GM19043 (cell line): Measurements from ENCODE around the gene B4GALNT4.
"Not testable (repeated sequence)": the region's sequence is repeated elsewhere in the genome, so short reads cannot be mapped to it uniquely, and the experiment has no call there.

ENCODE experiments used
- ATAC-seq: cut with Tn5 transposase; IDR thresholded peaks from one replicate; pipeline ENCODE4 v1.9.1; 2021; ENCODE audit warnings: low read depth; ENCODE audit not compliant: unreplicated experiment

B4GALNT4 gene

DNA sequence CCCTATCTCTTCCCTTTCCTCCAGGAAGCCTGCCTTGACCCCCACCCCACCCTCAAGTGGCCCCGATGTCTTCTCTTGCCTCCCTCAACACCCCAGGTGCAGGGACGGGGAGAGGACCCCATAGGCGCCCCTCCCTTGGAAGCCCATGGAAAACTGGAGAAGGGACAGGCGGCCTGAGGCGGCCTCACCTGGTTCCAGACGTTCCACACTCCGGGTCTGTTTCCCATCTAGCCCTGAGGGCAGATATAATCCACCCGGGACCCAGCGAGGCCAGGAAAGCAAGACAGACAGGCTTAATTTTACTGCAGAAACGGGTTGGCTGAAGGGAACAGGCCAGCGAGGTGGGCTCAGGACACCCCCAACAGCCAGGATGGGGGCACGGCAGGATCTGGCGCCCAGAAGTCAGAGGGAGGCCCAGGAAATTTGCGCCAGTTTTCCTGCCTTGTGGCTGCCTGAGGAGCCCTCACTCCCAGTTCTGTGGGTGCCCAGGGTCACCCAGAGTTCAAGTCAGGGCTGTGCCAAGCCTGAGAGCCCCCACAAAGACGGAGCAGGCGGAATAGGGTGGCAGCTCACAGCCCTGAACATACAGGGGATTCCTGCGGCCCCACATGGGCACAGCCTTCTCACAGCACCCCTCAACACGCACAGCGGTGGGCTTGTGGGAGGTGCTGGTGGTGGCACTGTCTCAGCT is 48.5 kb downstream of the B4GALNT4 start:
- ATAC-seq = no peak

DNA sequence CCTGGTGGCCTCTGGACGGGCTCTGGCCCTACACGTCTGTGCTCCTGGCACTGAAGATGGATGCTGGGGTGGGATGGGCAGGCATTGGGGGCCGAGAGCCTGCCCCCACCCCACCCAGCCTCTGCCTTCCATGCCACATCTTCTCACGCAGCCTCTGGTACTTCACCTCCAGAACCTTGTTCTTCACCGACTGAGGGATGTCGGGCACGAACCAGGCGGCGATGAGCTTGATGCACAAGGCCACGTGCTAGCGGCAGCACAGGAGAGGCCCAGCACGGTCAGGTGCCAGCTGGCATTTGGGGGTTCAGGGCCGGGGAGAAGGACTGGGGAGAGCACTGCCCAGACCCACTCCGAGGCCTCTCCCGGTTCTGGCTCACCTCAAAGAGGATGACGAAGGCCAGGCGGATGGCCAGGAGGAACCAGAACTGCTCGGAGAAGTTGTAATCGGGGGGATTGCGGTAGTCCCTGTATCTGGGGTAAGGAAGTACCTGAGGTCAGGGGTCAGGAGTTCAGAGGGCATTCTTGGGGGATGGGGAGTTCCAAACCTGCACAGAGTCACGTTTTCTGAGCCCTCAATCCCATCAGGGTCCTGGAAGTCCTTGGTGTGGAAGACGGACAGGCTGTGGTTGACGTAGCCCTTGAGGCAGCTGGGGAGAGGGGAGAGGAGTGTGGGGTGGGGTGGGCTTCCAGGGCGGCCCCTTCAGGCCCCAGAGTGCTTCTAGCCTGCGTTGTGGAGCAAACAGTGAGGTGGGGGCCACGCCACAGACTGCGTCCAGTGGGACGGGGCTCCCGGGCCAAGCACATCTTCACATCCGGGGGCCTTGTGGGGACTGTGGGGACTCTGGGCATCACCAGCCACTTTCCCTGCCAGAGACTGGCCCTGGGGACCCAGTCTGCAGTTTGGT is 49.3 kb downstream of the B4GALNT4 start:
- ATAC-seq = no peak

GRCh38 chr11:419248-420005 is 50.1 kb downstream of the B4GALNT4 start:
- no peak for ATAC-seq

DNA sequence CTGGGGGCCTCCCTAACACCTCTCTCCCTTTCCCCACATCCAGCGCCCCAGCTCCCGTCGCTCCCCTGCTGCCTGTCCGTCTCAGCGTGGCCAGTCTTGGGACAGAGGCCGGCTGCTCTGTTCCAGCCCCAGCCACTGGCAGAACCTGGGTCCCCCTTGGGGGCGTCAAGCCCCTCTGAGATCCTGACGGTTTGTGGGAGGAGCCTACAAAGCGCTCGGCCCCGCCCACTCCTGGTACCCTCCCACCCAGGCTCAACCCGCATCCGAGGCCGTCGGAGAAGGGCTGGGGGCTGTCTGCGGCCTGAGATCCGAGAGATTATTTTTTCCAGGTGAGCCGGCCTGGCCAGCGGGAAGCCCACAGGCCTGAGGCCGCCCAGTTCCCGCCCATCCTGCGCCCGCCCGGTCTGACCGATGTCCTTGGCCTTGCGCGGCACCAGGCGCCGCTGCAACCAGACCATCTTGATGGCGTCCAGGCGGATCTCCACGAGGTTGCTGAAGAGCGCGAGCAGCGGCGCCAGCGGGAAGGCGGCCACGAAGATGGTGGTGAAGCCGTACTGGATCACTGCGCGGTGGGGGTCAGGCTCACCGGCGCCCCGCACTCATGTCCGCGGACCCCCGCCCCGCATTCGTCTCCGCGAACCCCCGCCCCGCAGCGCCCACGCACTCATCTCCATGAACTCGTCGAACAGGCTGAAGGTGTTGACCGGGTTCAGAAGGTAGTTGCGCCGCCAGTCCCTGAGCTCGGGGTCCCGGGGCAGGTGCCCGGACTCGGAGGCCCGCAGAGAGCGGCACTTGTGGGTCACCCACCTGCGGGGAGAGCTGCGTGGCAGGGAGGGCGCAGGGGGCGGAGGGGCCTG is 51.0 kb downstream of the B4GALNT4 start:
- ATAC-seq = no peak

GRCh38 chr11:420911-421321 is 51.6 kb downstream of the B4GALNT4 start:
- ATAC-seq = no peak

- no peak for ATAC-seq
These were observed 53.0 kb downstream of the B4GALNT4 start for GRCh38 chr11:422249-422656.

- ATAC-seq = no peak
These were observed 54.9 kb downstream of the B4GALNT4 start for GRCh38 chr11:424232-424631.

DNA sequence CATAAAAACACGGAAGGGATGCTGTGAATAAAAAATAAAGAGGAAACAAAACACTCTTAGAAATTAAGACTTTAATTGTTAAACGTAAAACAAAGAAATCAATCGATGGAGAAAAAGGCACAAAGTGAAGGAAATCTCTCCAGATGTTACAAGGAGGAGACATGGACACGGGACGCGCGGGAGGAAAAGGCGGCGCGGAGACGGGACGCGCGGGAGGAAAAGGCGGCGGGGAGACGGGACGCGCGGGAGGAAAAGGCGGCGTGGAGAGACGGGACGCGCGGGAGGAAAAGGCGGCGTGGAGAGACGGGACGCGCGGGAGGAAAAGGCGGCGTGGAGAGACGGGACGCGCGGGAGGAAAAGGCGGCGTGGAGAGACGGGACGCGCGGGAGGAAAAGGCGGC is 55.5 kb downstream of the B4GALNT4 start:
- ATAC-seq = not testable (repeated sequence)

- no peak for ATAC-seq
These were observed 56.0 kb downstream of the B4GALNT4 start for GRCh38 chr11:425301-425700.

DNA sequence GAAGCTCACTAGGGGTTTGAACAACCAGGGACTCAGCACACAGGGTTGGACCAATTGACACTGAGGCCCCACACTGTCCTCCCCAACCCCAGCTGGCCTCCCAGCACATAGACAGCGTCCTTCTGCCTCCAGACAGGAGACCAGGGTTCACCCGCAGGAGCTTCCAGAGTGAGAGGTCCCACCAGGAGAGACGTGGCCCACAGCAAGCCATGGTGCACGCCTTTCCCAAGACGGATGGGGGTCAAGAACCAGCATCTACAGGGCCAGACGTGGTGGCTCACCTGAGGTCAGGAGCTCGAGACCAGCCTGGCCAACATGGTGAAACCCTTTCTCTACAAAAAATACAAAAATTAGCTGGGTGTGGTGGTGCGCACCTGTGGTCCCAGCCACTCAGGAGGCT is 57.6 kb downstream of the B4GALNT4 start:
- no peak for ATAC-seq

DNA sequence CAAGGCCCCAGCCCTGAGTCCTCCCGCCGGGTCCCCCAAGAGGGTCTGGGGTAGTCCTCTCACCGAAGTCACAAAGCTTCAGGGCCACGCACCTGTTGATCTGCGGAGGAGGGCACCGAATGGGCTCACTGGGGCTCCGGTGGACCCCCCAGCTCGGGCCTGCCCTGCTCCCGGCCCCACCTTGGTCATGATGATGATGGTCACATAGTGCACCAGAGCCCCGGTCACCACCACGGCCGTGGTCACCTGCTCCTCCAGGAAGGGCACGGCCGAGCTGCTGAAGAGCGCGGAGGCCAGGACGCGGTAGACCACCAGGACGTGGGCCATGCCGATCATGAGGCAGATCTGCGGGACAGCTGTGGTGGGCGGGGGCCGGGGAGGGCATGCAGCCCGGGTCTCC is 59.0 kb downstream of the B4GALNT4 start:
- ATAC-seq = no peak

- ATAC-seq = no peak
These were observed 60.1 kb downstream of the B4GALNT4 start for GRCh38 chr11:429391-429790.

- no peak for ATAC-seq
These were observed 60.7 kb downstream of the B4GALNT4 start for GRCh38 chr11:429931-430456.
